Hippocampal formation (tissue), 2 donors: ENCODE measurements around the gene IL13.
"Not testable (repeated sequence)": the region's sequence is repeated elsewhere in the genome, so short reads cannot be mapped to it uniquely, and the experiment has no call there.

Experiments
- DNase-seq, 2 donors: peaks; one replicate each; lab custom pipeline; 2025; lab: John Stamatoyannopoulos, UW

The IL13 gene

GRCh38 chr5:132688536-132689339 is 30.8 kb downstream of the IL13 start:
- DNase-seq: no peak

GRCh38 chr5:132689513-132689912 is 31.5 kb downstream of the IL13 start:
- no peak for DNase-seq

- no peak for DNase-seq
Observed at GRCh38 chr5:132690156-132690555, 32.2 kb downstream of the IL13 start.

GRCh38 chr5:132691755-132692631 is 34.0 kb downstream of the IL13 start:
- not testable (repeated sequence) for DNase-seq

GRCh38 chr5:132692632-132692967 is 34.6 kb downstream of the IL13 start:
- no peak for DNase-seq

GRCh38 chr5:132695956-132696355 is 38.0 kb downstream of the IL13 start:
- no peak for DNase-seq

- no peak for DNase-seq
Observed at GRCh38 chr5:132704875-132705274, 46.9 kb downstream of the IL13 start.

- DNase-seq: no peak
Observed at GRCh38 chr5:132708645-132709044, 50.7 kb downstream of the IL13 start.
